Stimulated activated naive CD4-positive, alpha-beta T cell treated with Interleukin-2 at 50 U/mL for 16 hours (primary cell): ENCODE results near the gene POTEG.
"Not testable (repeated sequence)": the region's sequence is repeated elsewhere in the genome, so short reads cannot be mapped to it uniquely, and the experiment has no call there.

ENCODE experiments used
- DNase-seq: peaks from one replicate; lab custom pipeline; 2025; lab: John Stamatoyannopoulos, UW

Gene POTEG

DNA sequence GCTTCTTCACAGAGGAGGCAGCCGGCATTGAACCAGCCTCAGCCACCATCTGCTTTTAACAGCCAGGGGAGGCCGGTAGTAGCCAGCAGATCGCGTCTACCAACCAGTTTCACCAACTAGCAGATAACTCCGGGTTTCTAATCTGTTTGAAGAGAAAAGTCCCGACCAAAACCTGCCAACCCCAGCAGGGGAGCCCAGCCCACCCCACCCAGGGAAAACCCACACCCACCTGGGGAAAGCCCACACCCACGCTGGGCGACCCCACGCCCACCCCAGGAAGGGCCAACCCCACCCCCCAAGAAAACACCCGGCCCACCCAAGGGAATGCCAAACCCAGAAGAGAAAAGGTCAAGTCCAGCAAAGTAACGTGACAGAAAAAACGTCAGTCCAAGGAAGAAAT, at the start of gene POTEG:
POTEG (minus strand) TSS at position 101 of the 400 bp plus-strand sequence; CDS start at position 49, 52 bp downstream.
- DNase-seq: not testable (repeated sequence)

DNA sequence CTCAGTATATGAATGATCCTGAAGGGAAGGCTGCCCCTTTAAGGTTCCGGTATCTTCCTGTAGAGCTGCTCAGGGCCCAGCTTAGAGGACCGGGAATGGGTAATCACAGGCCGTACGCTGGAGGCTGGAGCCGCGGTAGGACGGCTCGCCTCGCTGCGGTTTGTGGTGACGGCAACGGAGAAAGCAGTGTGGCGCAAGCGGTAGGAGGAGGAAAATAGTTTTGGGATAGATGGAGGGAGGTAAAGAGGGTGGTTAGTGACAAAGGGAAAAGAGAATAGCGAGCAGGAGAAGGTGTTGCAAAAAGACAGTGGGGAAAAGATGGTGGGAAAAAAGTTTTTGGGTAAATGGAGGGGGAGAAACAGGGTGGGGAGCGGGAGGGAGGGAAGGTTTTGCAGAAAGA, 48.0 kb upstream of the POTEG start:
- not testable (repeated sequence) for DNase-seq

DNA sequence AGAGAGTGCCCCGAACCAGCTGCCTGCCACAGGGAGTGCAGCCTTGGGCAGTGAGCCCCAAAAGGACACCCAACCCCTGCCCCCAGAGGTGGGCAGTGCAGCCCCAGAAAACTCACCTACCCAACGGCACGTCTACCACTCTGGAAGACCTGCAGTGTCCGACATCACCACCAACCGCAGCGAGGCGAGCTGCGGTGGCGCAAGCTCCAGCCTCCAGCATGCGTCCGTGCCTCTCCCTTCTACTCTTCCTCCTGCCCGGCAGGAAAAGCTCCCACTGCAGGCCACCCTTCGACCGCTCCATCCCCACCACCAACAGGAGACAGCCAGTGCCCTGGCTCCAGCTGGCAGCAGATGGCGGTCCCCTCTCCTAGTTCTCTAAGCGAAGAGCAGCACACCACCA, 47.3 kb upstream of the POTEG start:
- not testable (repeated sequence) for DNase-seq

- DNase-seq: not testable (repeated sequence)
Observed at GRCh38 chr14:19480491-19480890, 46.4 kb upstream of the POTEG start.

- DNase-seq: not testable (repeated sequence)
Observed at GRCh38 chr14:19445761-19446160, 11.6 kb upstream of the POTEG start.

DNA sequence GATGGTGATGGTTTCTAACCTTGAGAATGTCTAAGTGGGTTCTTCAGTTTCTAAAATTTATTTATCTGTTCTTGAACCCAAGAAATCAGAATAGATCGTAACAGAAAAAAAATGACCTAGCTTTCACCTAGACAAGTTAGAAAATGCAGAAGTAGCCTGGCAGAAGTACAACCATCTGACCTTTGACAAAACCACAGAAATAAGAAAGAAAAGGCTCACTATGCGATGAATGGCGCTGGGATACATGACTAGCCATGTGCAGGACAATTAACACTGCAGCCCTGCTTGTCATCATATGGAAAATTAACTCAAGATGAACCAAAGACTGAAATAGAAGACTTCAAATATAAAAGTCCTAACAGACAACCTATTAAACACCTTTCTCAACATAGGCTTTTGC, 5.7 kb upstream of the POTEG start:
- not testable (repeated sequence) for DNase-seq

GRCh38 chr14:19439219-19439618, 5.1 kb upstream of the POTEG start:
- DNase-seq: not testable (repeated sequence)

DNA sequence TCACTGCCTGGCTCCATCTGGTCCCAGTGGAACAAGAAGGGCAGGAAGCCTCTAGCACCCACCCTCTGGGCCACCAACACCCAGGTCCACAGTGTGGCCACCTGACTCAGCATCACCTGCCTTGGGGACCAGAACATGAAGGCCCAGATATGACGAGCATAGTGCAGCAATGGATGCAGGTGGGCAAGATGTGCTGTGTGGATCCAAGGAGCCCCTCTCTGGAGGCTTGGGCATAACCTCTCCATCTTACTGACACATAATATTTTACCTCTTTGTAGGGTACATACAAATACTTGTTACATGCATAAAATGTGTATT, 2.9 kb upstream of the POTEG start:
- DNase-seq: not testable (repeated sequence)

GRCh38 chr14:19436311-19437125, 2.4 kb upstream of the POTEG start:
- DNase-seq: not testable (repeated sequence)

DNA sequence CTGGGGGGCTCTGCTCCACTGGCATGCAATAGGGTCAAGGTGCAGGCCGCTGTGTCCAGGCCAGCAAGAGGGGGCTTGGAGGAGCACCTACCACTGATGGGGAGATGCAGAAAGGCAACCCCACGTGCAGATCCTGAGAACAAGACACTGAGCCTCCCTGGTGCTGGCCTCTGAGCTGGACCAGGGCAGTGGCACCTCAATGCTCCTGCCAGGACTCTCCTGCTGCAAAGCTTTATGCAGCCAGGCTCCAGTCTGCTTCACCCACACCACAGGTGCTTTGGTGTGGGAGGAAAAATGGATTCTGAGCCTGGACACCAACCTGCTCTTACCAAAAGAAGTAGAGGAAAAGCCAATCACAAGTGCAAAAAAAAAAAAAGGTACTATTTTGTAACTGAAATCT, 1.7 kb upstream of the POTEG start:
- DNase-seq: not testable (repeated sequence)

GRCh38 chr14:19434891-19435290, 750 bp upstream of the POTEG start:
- DNase-seq: not testable (repeated sequence)

GRCh38 chr14:19433765-19434164, 376 bp downstream of the POTEG start:
- DNase-seq: not testable (repeated sequence)

DNA sequence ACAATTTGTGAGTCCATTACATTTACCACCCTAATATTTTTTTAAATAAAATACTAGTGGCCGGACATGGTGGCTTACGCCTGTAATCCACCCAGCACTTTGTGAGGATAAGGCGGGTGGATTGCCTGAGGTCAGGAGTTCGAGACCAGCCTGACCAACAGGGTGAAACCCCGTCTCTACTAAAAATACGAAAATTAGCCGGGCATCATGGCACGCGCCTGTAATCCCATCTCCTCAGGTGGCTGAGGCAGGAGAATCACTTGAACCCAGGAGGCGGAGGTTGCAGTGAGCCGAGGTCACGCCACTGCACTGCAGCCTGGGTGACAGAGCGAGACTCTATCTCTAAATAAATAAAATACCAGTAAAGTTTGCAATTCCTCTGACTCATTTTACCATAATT, 25.6 kb downstream of the POTEG start:
- DNase-seq: not testable (repeated sequence)

DNA sequence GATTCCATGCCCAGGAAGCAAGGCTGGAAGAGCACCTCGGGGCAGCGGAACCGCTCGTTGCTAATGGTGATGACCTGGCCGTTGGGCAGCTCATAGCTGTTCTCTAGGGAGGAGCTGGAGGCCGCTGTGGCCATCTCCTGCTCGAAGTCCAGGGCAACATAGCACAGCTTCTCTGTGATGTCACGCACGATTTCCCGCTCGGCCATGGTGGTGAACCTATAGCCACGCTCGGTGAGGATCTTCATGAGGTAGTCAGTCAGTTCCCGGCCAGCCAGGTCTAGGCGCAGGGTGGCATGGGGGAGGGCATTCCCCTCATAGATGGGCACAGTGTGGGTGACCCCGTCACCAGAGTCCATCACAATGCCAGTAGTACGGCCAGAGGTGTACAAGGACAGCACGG, 32.0 kb downstream of the POTEG start:
- DNase-seq: not testable (repeated sequence)

DNA sequence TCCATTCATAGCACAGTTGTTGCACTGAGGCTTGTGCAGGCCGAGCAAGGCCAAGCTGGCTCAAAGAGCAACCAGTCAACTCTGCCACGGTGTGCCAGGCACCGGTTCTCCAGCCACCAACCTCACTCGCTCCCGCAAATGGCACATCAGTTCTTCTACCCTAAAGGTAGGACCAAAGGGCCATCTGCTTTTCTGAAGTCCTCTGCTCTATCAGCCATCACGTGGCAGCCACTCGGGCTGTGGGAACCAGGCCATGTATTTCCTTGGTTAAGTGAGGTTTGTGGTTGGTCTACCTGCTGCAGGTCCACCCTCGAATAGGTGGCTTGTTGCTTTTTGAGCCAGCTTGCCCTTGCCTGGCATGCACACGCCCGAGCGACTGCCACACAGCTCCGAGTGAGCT, 39.4 kb downstream of the POTEG start:
- DNase-seq: not testable (repeated sequence)

DNA sequence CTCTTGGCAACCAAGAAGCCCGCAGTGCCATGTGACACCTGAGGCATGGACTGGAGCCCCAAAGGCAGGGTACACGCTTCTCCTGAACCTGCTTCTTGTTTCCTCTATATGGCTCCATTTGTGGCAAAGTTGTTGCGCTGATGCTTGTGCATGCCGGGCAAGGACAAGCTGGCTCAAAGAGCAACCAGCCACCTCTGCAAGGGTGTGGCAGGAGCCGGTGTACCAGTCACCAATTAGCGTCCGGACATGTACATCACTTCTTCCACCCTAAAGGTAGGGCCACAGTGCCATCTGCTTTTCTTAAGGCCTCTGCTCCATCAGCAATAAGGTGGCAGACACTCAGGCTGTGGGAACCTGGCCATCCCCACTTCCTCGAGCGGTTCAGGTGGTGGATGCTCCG, 43.9 kb downstream of the POTEG start:
- not testable (repeated sequence) for DNase-seq

GRCh38 chr14:19388741-19389140, 45.4 kb downstream of the POTEG start:
- not testable (repeated sequence) for DNase-seq

DNA sequence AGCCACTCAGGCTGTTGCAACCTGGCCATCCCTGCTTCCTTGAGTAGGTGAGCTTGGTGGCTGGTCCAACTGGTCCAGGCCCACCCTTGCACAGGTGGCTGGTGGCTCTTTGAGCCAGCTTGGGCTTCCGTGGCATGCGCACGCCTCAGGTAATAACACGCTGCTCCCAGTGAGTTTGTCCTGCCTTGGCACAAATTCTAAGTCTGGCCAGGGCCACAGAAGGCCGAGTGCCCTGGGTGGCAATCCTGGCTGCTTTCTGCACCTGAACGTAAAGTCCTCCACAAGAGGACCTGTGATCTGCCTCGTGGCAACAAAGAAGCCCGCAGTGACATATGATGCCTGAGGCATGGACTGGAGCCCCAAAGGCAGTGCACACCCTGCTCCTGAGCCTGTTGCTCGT, 47.1 kb downstream of the POTEG start:
- DNase-seq: not testable (repeated sequence)

DNA sequence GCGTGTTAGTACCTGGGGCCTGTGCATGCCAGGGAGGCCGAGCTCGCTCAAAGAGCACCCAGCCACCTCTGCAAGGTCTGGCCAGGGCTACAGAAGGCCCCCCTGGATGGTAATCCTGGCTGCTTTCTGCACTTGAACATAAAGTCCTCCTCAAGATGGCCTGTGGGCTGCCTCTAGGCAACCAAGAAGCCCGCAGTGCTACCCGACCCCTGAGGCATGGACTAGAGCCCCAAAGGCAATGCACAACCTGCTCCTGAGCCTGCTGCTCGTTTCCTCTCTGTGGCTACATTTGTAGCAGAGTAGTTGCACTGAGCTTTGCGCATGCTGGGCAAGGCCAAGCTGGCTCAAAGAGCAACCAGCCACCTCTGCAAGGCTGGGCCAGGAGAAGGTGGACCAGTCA, 47.8 kb downstream of the POTEG start:
- not testable (repeated sequence) for DNase-seq

GRCh38 chr14:19384088-19384781, 49.9 kb downstream of the POTEG start:
- DNase-seq: not testable (repeated sequence)

GRCh38 chr14:19383008-19383584, 51.0 kb downstream of the POTEG start:
- DNase-seq: not testable (repeated sequence)

DNA sequence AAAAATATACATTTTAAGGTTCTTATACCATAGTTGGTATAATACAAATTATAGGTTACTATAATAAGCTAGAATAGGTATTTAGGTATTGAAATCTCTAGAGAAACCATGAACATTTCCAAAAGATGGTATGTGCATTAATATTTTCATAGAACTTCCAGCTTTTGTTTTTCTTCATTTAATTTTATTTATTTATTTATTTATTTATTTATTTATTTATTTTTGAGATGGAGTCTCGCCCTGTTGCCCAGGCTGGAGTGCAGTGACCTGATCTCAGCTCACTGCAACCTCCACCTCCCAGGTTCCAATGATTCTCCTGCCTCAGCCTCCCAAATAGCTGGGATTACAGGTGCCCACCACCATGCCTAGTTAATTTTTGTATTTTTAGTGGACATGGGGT, 54.0 kb downstream of the POTEG start:
- not testable (repeated sequence) for DNase-seq

DNA sequence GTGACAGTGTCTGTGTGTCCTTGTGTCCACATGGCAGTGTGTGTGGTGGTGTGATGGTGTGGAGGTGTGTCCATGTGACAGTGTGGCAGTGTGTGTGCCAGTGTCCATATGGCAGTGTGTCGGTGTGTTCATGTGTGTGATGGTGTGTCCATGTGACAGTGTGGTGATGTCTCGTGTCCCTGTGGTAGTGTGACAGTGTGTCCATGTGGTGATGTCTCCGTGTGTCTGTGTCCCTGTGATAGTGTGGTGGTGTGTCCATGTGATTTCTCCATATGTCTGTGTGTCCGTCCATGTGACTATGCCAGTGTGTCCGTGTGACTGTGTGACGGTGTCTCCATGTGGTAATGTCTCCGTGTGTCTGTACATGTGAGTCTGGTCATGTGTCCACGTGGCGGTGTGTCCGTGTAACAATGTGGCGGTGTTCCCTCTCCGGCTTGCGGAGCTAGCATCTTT, 59.7 kb downstream of the POTEG start:
- DNase-seq: not testable (repeated sequence)
